T-cell (primary cell): ENCODE data around the gene MCM9. TPM values are rescaled to one million over a fixed set of nuclear protein-coding genes. Genes with fewer than 3 reads are reported as not detected.

Experiments
- ATAC-seq, 4 experiments: fragments of 200-7000 bp in 3 of 4; fragments of 150-1000 bp in 1 of 4; cut with Tn5 transposase; replicated peaks in 1 of 4; 1 replicate in 3 of 4; 2 replicates in 1 of 4; pipeline ENCODE4 v1.10.0; 2021; ENCODE audit warnings: moderate library complexity in 3 of 4, mild to moderate bottlenecking in 2 of 4, moderate number of reproducible peaks in 1 of 4
- CTCF ChIA-PET, 2 donors: fragments of 300-600 bp; sonication (Branson Sonifier 250); formaldehyde crosslinking; loops; one replicate each; lab custom pipeline; 2022; ENCODE audit warnings: antibody characterized with exemption in 2 of 2; lab: Charles Lee
- POLR2A ChIA-PET, 2 donors: fragments of 300-600 bp; sonication (Branson Sonifier 250); formaldehyde crosslinking; loops; one replicate each; lab custom pipeline; 2022; ENCODE audit warnings: antibody characterized with exemption in 2 of 2; lab: Charles Lee
- DNase-seq, 35 experiments: peaks; one replicate each; pipeline versions ENCODE4 v3.0.0 to v3.0.0-alpha.2; 2013 to 2023
- H3K27ac ChIP-seq: one replicate; pipeline ENCODE4 v1.5.1; 2013; ENCODE audit warnings: low read length
- H3K27me3 ChIP-seq, 2 experiments: replicated peaks in 1 of 2; 1 replicate in 1 of 2; 2 replicates in 1 of 2; pipeline versions ENCODE4 v1.6.1 to v1.7.0; 2013; ENCODE audit warnings: low read length in 1 of 2, mixed read lengths in 1 of 2; ENCODE audit not compliant: control insufficient read depth in 2 of 2, insufficient read depth in 2 of 2; ENCODE audit errors: extremely low read depth in 1 of 2
- H3K36me3 ChIP-seq, 2 donors: 1 replicate in 1 of 2; 2 replicates in 1 of 2; pipeline versions ENCODE4 v1.6.1 to v1.7.0; 2013; ENCODE audit warnings: low read length in 1 of 2; ENCODE audit not compliant: control insufficient read depth in 2 of 2, insufficient read depth in 1 of 2; ENCODE audit errors: extremely low read depth in 1 of 2
- H3K4me1 ChIP-seq, 2 experiments: 1 replicate in 1 of 2; 2 replicates in 1 of 2; pipeline versions ENCODE4 v1.6.1 to v1.7.0; 2013; ENCODE audit warnings: low read length in 2 of 2, mixed read lengths in 1 of 2; ENCODE audit not compliant: insufficient read depth in 2 of 2, control insufficient read depth in 1 of 2; ENCODE audit errors: extremely low read depth in 1 of 2
- H3K4me3 ChIP-seq, 2 donors: 1 replicate in 1 of 2; 2 replicates in 1 of 2; pipeline versions ENCODE4 v1.5.1 to v1.7.0; 2013; ENCODE audit warnings: mild to moderate bottlenecking in 2 of 2, low read length in 1 of 2, moderate library complexity in 1 of 2; ENCODE audit not compliant: control insufficient read depth in 1 of 2; ENCODE audit errors: extremely low read depth in 1 of 2
- H3K9me3 ChIP-seq: 2 replicates; pipeline ENCODE4 v1.7.0; 2013
- H3K27ac Mint-ChIP-seq, 2 donors: one replicate each; pipeline ENCODE4 v1.8.0; 2020 to 2021; ENCODE audit warnings: mild to moderate bottlenecking in 2 of 2, mixed read lengths in 2 of 2
- H3K27me3 Mint-ChIP-seq, 2 donors: one replicate each; pipeline ENCODE4 v1.8.0; 2021 to 2022; ENCODE audit warnings: mixed read lengths in 2 of 2
- H3K36me3 Mint-ChIP-seq: one replicate; pipeline ENCODE4 v1.8.0; 2021; ENCODE audit warnings: mixed read lengths
- H3K4me1 Mint-ChIP-seq, 3 donors: one replicate each; pipeline ENCODE4 v1.8.0; 2020 to 2022; ENCODE audit warnings: mixed read lengths in 3 of 3, mild to moderate bottlenecking in 1 of 3
- H3K4me3 Mint-ChIP-seq, 3 donors: one replicate each; pipeline ENCODE4 v1.8.0; 2020 to 2022; ENCODE audit warnings: mild to moderate bottlenecking in 3 of 3, mixed read lengths in 3 of 3, moderate library complexity in 3 of 3
- H3K9me3 Mint-ChIP-seq, 3 donors: one replicate each; pipeline ENCODE4 v1.8.0; 2020 to 2022; ENCODE audit warnings: mixed read lengths in 3 of 3
- WGBS: methylation state at CpG from one replicate; pipeline ENCODE4 v1.1.5; 2013; ENCODE audit warnings: missing lambda C conversion rate; ENCODE audit not compliant: insufficient coverage; 5-methylcytosine and 5-hydroxymethylcytosine counted together
- total RNA-seq, 35 experiments: library from RNA in 6 of 35; stranded (reverse) in 6 of 35; fragments of 120-200 nt in 1 of 35; gene quantifications; one replicate each; pipeline versions ENCODE4 v1.2.1 to v1.2.4 and lab custom pipeline; 2013 to 2026

The MCM9 gene
- total RNA-seq, 5 donors from 2014 or later (not counting 1 experiment from before 2014, with no cell fraction given): 27.9 to 34.8 (median 31.4) TPM

DNA sequence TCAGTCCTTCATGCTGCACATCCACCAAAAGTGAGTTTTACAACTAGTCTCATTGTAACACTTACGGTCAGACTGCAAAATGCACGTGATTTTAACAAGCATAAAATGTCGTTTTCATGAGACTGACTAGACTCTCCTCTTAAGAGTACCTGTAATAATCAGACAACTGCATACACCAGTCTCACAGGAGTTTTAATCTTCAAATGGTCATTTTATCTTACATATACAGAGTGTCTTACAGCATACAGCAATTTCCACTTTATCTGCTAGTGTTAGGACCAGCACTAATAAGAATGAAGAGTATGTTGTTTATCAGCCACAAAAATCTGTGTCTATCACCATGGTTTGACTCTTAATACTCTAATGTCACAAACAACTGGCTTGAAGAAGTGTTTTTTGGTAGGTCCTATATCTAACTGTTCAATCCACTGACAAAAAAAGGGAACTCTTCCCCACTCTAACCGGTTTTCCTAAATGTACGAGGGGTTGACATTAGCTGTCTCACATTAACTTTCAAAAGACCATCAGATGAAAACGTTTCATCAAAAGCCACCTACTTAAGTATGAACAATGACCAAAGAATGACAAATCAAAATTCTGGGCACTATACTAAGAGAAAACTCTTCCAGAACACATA is 42.5 kb downstream of the MCM9 start:
- Histone ChIP-seq H3K9me3 (no peaks in the 10 kb centered on the region), H3K4me1 (peaks cover 29 to 40% of the 10 kb centered on the region in 2 experiments), H3K36me3 (no peaks in the 10 kb centered on the region), H3K27ac (peak overlapping the region; percentile 91), H3K4me3 (peak overlapping the region; percentile 57 to 89), H3K27me3 (no peaks in the 10 kb centered on the region)
- POLR2A ChIA-PET: no interaction called here
- peak overlapping the region; percentile 91 to 96 (median 94) for H3K4me3 Mint-ChIP-seq
- DNase-seq (peak in 2 of 35 experiments; percentile 13 to 50), ATAC-seq (no peak)
- H3K9me3 Mint-ChIP-seq: no peaks in the 10 kb centered on the region
- CTCF ChIA-PET: interaction anchor here in 1 of 2 donors (1.6 to 4.5 kb wide), 4 partner anchors 11 to 327 kb away, joined by 3 to 30 read pairs (median 9); no protein-coding TSS in a partner anchor
- peak overlapping the region; percentile 99 to 100 for H3K27ac Mint-ChIP-seq
- 6% methylated on average over 5 of the region's 6 CpGs for WGBS
- peaks cover 5% of the 10 kb centered on the region for H3K36me3 Mint-ChIP-seq
- peaks cover 56 to 64% (median 62%) of the 10 kb centered on the region in 3 donors for H3K4me1 Mint-ChIP-seq
- H3K27me3 Mint-ChIP-seq: no peaks in the 10 kb centered on the region

DNA sequence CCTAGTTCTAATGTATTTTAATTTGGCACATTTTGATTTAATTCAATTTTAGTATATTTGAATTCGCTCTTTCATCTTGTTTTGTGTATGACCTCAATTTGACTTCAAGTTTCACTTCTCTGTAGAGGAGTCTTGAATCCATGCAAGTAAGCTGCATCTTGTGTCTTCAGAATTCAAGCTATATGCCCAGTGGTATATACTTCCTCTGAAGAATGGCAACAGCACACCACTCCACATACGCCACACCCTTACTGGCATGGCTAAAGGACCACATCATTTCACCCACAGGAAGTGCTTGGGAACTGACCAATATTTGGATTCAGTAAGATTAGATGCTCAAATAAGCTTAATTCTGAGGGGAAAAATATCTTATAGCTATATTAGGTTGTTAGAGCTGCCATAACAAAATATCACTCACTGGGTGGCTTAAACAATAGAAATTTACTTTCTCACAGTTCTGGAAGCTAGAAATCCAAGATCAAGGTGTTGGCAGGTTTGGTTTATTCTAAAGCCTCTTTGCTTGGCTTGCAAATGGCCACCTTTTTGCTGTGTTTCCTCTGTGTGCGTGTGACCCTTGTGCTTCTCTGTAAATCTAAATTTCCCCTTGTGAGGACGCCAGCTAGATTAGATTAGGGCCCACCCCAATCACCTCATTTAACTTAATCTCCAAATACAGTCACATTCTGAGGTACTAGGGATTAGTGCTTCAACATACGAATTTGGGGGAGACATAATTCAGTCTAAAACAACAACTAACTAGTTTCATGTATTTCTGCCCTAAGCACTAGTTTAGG is 43.8 kb downstream of the MCM9 start:
- H3K27me3 Mint-ChIP-seq: no peaks in the 10 kb centered on the region
- peaks cover 62 to 72% (median 66%) of the 10 kb centered on the region in 3 donors for H3K4me1 Mint-ChIP-seq
- Histone ChIP-seq H3K4me1 (peaks cover 25 to 33% of the 10 kb centered on the region in 2 experiments), H3K36me3 (no peaks in the 10 kb centered on the region), H3K27ac (peak overlapping the region; percentile 91), H3K9me3 (no peaks in the 10 kb centered on the region), H3K27me3 (no peaks in the 10 kb centered on the region), H3K4me3 (peak overlapping the region in 1 of 2 donors; percentile 11)
- ChIA-PET CTCF (interaction anchor here in 1 of 2 donors (0.8 to 1.2 kb wide), 2 partner anchors 10 to 27 kb away, joined by 3 read pairs; no protein-coding TSS in a partner anchor), POLR2A (interaction anchor here (0.6 to 0.7 kb wide), 3 partner anchors 19 to 252 kb away, joined by 3 to 5 read pairs (median 5); no protein-coding TSS in a partner anchor)
- ATAC-seq: no peak
- no peaks in the 10 kb centered on the region for H3K9me3 Mint-ChIP-seq
- peak in 1 of 35 experiments; percentile 36 for DNase-seq
- peaks cover 6% of the 10 kb centered on the region for H3K36me3 Mint-ChIP-seq
- WGBS: no CpG with 5 or more reads among the region's 5 CpGs
- H3K4me3 Mint-ChIP-seq: peak overlapping the region; percentile 91 to 96 (median 94)
- peak overlapping the region; percentile 99 to 100 for H3K27ac Mint-ChIP-seq

DNA sequence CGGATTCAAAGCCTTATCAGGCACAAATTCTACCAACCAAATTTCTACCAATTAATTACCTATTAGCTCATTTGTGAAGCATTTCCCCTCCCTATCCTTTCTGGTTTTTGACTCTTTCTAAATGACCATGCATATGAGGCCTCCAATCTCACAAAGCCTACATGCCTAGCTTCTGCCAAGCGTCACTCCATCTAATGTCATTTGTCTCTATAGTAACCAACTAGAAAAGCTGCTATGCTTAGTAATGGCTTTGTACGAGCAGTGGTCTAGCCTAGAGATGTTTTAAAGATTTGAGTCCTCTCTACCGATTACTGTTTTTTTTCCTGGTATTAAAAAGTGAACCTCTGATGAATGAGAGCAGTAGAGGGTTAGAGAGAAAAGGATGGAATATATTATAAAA is 45.8 kb downstream of the MCM9 start:
- ChIA-PET POLR2A (interaction anchor here in 1 of 2 donors (0.8 kb wide), 1 partner anchor 282 kb away, joined by 3 read pairs; no protein-coding TSS in a partner anchor), CTCF (interaction anchor here in 1 of 2 donors (1.3 kb wide), 1 partner anchor 88 kb away, joined by 3 read pairs; no protein-coding TSS in a partner anchor)
- Mint-ChIP-seq H3K9me3 (no peaks in the 10 kb centered on the region), H3K4me1 (peaks cover 69 to 84% (median 76%) of the 10 kb centered on the region in 3 donors), H3K4me3 (no peak overlapping the region), H3K36me3 (peaks cover 9% of the 10 kb centered on the region), H3K27ac (peak overlapping the region; percentile 87 to 99), H3K27me3 (no peaks in the 10 kb centered on the region)
- WGBS: no CpG with 5 or more reads among the region's 4 CpGs
- DNase-seq: no peak
- Histone ChIP-seq H3K4me1 (peaks cover 22 to 27% of the 10 kb centered on the region in 2 experiments), H3K4me3 (no peak overlapping the region), H3K27ac (peak overlapping the region; percentile 91), H3K36me3 (no peaks in the 10 kb centered on the region), H3K9me3 (no peaks in the 10 kb centered on the region), H3K27me3 (no peaks in the 10 kb centered on the region)
- no peak for ATAC-seq

DNA sequence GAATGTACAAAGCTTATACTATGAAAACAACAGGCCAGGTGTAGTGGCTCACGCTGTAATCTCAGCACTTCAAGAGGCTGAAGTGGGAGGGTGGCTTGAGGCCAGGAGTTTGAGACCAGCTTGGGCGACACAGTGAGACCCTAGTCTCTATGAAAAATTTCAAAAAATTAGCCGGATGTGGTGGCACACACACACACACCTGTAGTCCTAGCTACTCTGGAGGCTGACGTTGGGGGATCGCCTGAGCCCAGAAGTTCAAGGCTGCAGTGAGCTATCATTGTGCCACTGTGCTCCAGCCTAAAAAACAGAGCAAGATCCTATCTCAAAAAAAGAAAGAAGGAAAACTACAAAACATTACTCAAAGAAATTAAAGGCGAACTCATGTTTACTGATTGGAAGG is 48.3 kb downstream of the MCM9 start:
- CTCF ChIA-PET: interaction anchor here (0.7 to 0.8 kb wide), 2 partner anchors 21 to 31 kb away, joined by 3 read pairs; no protein-coding TSS in a partner anchor
- ATAC-seq: no peak

DNA sequence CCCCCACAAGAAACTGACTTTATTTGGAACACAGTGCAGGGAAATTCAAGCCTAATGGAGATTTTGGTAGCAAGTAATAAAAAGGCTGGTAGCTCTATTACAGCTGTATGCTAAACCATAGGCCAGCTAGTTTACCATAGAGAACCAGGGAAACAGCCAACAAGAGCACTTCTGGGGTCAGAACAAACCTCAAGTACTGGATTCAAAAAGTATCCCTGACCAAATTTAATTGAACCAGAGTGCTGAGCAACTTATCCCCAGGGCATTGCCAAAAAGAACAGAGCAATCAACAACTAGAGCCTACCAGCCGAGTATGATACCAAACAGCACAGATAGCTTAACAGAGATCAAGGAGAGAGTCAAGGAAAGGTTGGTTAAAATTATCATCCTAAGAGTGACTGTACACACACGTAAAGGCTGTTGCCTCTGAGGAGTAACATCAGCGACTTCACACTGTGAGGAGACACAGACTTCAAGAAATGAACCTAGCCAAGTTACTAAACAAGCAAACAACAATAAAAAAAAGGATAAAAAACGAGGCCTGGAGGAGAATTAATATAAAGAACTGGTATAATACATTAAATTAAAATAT is 52.5 kb downstream of the MCM9 start:
- WGBS: no CpG with 5 or more reads among the region's 4 CpGs

More for the DNA sequence above, 48.3 kb downstream of the MCM9 start:
- H3K27ac Mint-ChIP-seq: peak overlapping the region; percentile 92 to 99
- H3K4me1 ChIP-seq: peaks cover 14 to 21% of the 10 kb centered on the region in 2 experiments
- H3K4me1 Mint-ChIP-seq: peaks cover 75 to 91% (median 84%) of the 10 kb centered on the region in 3 donors
- no peaks in the 10 kb centered on the region for H3K9me3 ChIP-seq
- DNase-seq: no peak
- H3K27me3 Mint-ChIP-seq: no peaks in the 10 kb centered on the region
- H3K4me3 ChIP-seq: no peak overlapping the region
- H3K36me3 ChIP-seq: no peaks in the 10 kb centered on the region
- peak overlapping the region; percentile 34 for H3K27ac ChIP-seq
- H3K36me3 Mint-ChIP-seq: peaks cover 9% of the 10 kb centered on the region
- no peaks in the 10 kb centered on the region for H3K9me3 Mint-ChIP-seq
- H3K4me3 Mint-ChIP-seq: peak overlapping the region in 1 of 3 donors; percentile 32
- POLR2A ChIA-PET: no interaction called here
- H3K27me3 ChIP-seq: no peaks in the 10 kb centered on the region
- 90% methylated on average over 5 of the region's 6 CpGs for WGBS

More for the DNA sequence above, 52.5 kb downstream of the MCM9 start:
- ATAC-seq (no peak), DNase-seq (no peak)
- H3K27me3 Mint-ChIP-seq: no peaks in the 10 kb centered on the region
- peaks cover 78 to 86% (median 79%) of the 10 kb centered on the region in 3 donors for H3K4me1 Mint-ChIP-seq
- Histone ChIP-seq H3K4me1 (peaks cover 3 to 8% of the 10 kb centered on the region in 2 experiments), H3K27me3 (no peaks in the 10 kb centered on the region), H3K27ac (no peak overlapping the region), H3K4me3 (no peak overlapping the region), H3K9me3 (no peaks in the 10 kb centered on the region), H3K36me3 (no peaks in the 10 kb centered on the region)
- no peaks in the 10 kb centered on the region for H3K9me3 Mint-ChIP-seq
- ChIA-PET POLR2A (interaction anchor here in 1 of 2 donors (0.9 kb wide), 1 partner anchor 14 kb away, joined by 3 read pairs; no protein-coding TSS in a partner anchor), CTCF (interaction anchor here (0.7 to 1.5 kb wide), 6 partner anchors 8 to 17 kb away, joined by 3 to 11 read pairs (median 4); partner anchors contain the start of gene ASF1A (in 1 of the 2))
- H3K36me3 Mint-ChIP-seq: peaks cover 14% of the 10 kb centered on the region
- peak overlapping the region in 1 of 3 donors; percentile 34 for H3K4me3 Mint-ChIP-seq
- H3K27ac Mint-ChIP-seq: peak overlapping the region; percentile 42 to 66
